ENCODE measurements around the gene MMP19.
"Not testable (repeated sequence)": the region's sequence is repeated elsewhere in the genome, so short reads cannot be mapped to it uniquely, and the experiment has no call there.

MMP19 gene

GRCh38 chr12:55842681-55843429 is at the start of gene MMP19:
MMP19 (minus strand) TSS chr12:55842936; CDS start chr12:55842830, 106 bp downstream.
- no peaks in the 10 kb centered on the region for H3K9me3 ChIP-seq (ENCODE audit: insufficient read depth, low read depth, low read length)
- H3K27me3 ChIP-seq (ENCODE audit: insufficient read depth, low read length): no peaks in the 10 kb centered on the region
- H3K4me1 ChIP-seq (ENCODE audit: insufficient read depth, low read length): peaks cover 8% of the 10 kb centered on the region; the same call in 1 of the 2 replicates
- H3K27ac ChIP-seq (ENCODE audit: low read length): no peak within 1 kb of the TSS
- peak within 1 kb of the TSS; percentile 29; the same call in 1 of the 2 replicates for H3K9ac ChIP-seq (ENCODE audit: low read depth, low read length)
- no peaks in the 10 kb centered on the region for H3K36me3 ChIP-seq (ENCODE audit: insufficient read depth, low read depth, low read length)
- peak within 1 kb of the TSS; percentile 46; the same call in 1 of the 2 replicates for H3K4me3 ChIP-seq (ENCODE audit: low read length)

DNA sequence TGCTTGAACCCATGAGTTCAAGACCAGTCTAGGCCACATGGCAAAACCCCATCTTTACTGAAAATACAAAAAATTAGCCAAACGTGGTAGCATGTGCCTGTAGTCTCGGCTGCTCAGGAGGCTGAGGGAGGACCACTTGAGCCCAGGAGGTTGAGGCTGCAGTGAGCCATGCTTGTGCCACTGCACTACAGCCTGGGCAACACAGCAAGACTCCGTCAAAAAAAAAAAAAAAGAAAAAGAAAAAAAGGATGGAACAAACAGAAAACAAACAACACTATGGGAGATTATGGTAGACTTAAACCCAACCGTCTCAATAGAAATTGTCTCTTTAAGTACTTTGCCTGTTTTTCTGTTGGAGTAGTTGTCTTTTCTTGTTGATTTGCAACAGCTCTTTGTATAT is 48.6 kb upstream of the MMP19 start:
- Histone ChIP-seq H3K9ac (ENCODE audit: low read depth, low read length) (no peak overlapping the region), H3K27ac (ENCODE audit: low read length) (no peak overlapping the region)

GRCh38 chr12:55885113-55885512 is 42.4 kb upstream of the MMP19 start:
- Histone ChIP-seq H3K36me3 (ENCODE audit: insufficient read depth, low read depth, low read length) (no peaks in the 10 kb centered on the region), H3K4me1 (ENCODE audit: insufficient read depth, low read length) (no peaks in the 10 kb centered on the region), H3K27me3 (ENCODE audit: insufficient read depth, low read length) (no peaks in the 10 kb centered on the region), H3K4me3 (ENCODE audit: low read length) (no peak overlapping the region), H3K9me3 (ENCODE audit: insufficient read depth, low read depth, low read length) (no peaks in the 10 kb centered on the region), H3K27ac (ENCODE audit: low read length) (no peak overlapping the region), H3K9ac (ENCODE audit: low read depth, low read length) (no peak overlapping the region)

More for the DNA sequence above, 48.6 kb upstream of the MMP19 start:
- Histone ChIP-seq H3K4me3 (ENCODE audit: low read length) (no peak overlapping the region), H3K27me3 (ENCODE audit: insufficient read depth, low read length) (no peaks in the 10 kb centered on the region), H3K36me3 (ENCODE audit: insufficient read depth, low read depth, low read length) (no peaks in the 10 kb centered on the region), H3K9me3 (ENCODE audit: insufficient read depth, low read depth, low read length) (no peaks in the 10 kb centered on the region), H3K4me1 (ENCODE audit: insufficient read depth, low read length) (no peaks in the 10 kb centered on the region)

- Histone ChIP-seq H3K36me3 (ENCODE audit: insufficient read depth, low read depth, low read length) (no peaks in the 10 kb centered on the region), H3K27ac (ENCODE audit: low read length) (no peak overlapping the region), H3K9me3 (ENCODE audit: insufficient read depth, low read depth, low read length) (peaks cover 7% of the 10 kb centered on the region), H3K4me3 (ENCODE audit: low read length) (no peak overlapping the region), H3K4me1 (ENCODE audit: insufficient read depth, low read length) (peaks cover 12% of the 10 kb centered on the region; the same call in 1 of the 2 replicates), H3K27me3 (ENCODE audit: insufficient read depth, low read length) (no peaks in the 10 kb centered on the region), H3K9ac (ENCODE audit: low read depth, low read length) (no peak overlapping the region)
These were observed 35.1 kb upstream of the MMP19 start for GRCh38 chr12:55877824-55878223.

- Histone ChIP-seq H3K27me3 (ENCODE audit: insufficient read depth, low read length) (no peaks in the 10 kb centered on the region), H3K36me3 (ENCODE audit: insufficient read depth, low read depth, low read length) (no peaks in the 10 kb centered on the region), H3K9ac (ENCODE audit: low read depth, low read length) (no peak overlapping the region), H3K4me3 (ENCODE audit: low read length) (no peak overlapping the region), H3K9me3 (ENCODE audit: insufficient read depth, low read depth, low read length) (peaks cover 7% of the 10 kb centered on the region), H3K4me1 (ENCODE audit: insufficient read depth, low read length) (peaks cover 12% of the 10 kb centered on the region; the same call in 1 of the 2 replicates), H3K27ac (ENCODE audit: low read length) (no peak overlapping the region)
These were observed 33.1 kb upstream of the MMP19 start for GRCh38 chr12:55875704-55876467.

DNA sequence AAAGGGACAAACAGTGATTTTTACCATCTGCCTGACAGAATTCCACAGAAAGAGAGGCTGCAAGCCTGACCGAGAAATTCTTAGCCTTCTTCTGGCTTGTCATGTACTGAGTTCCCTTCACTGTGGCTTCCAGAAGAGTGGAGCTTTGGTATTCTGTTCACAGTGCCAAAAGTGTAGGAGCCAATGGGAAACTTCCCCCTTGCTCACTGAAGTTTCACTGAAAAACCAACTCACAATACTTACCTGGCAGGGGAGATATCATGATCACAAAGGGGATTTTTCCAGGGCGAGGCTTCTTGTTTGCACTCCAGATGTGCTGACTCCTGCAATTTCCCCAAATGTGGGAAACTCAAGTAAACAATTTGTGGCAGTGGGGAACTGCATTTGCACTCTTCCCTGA is 31.7 kb upstream of the MMP19 start:
- Histone ChIP-seq H3K4me1 (ENCODE audit: insufficient read depth, low read length) (peaks cover 12% of the 10 kb centered on the region; the same call in 1 of the 2 replicates), H3K36me3 (ENCODE audit: insufficient read depth, low read depth, low read length) (no peaks in the 10 kb centered on the region), H3K9ac (ENCODE audit: low read depth, low read length) (no peak overlapping the region), H3K9me3 (ENCODE audit: insufficient read depth, low read depth, low read length) (peaks cover 7% of the 10 kb centered on the region), H3K27me3 (ENCODE audit: insufficient read depth, low read length) (no peaks in the 10 kb centered on the region), H3K4me3 (ENCODE audit: low read length) (no peak overlapping the region), H3K27ac (ENCODE audit: low read length) (no peak overlapping the region)

GRCh38 chr12:55866454-55867004 is 23.8 kb upstream of the MMP19 start:
- not testable (repeated sequence) for H3K27me3 ChIP-seq (ENCODE audit: insufficient read depth, low read length); H3K36me3 ChIP-seq (ENCODE audit: insufficient read depth, low read depth, low read length); H3K9ac ChIP-seq (ENCODE audit: low read depth, low read length); H3K4me3 ChIP-seq (ENCODE audit: low read length); H3K4me1 ChIP-seq (ENCODE audit: insufficient read depth, low read length); H3K27ac ChIP-seq (ENCODE audit: low read length); H3K9me3 ChIP-seq (ENCODE audit: insufficient read depth, low read depth, low read length)

- H3K4me3 ChIP-seq (ENCODE audit: low read length): no peak overlapping the region
- no peak overlapping the region for H3K27ac ChIP-seq (ENCODE audit: low read length)
- H3K27me3 ChIP-seq (ENCODE audit: insufficient read depth, low read length): no peaks in the 10 kb centered on the region
- no peaks in the 10 kb centered on the region for H3K4me1 ChIP-seq (ENCODE audit: insufficient read depth, low read length)
- H3K9me3 ChIP-seq (ENCODE audit: insufficient read depth, low read depth, low read length): 0 out of 2 replicates have a peak, but pooled peaks cover 4% of the 10 kb centered on the region
- no peaks in the 10 kb centered on the region for H3K36me3 ChIP-seq (ENCODE audit: insufficient read depth, low read depth, low read length)
- no peak overlapping the region for H3K9ac ChIP-seq (ENCODE audit: low read depth, low read length)
These were observed 22.6 kb upstream of the MMP19 start for GRCh38 chr12:55865327-55865726.

GRCh38 chr12:55862931-55863330 is 20.2 kb upstream of the MMP19 start:
- H3K27ac ChIP-seq (ENCODE audit: low read length); H3K36me3 ChIP-seq (ENCODE audit: insufficient read depth, low read depth, low read length); H3K9ac ChIP-seq (ENCODE audit: low read depth, low read length); H3K27me3 ChIP-seq (ENCODE audit: insufficient read depth, low read length); H3K4me1 ChIP-seq (ENCODE audit: insufficient read depth, low read length); H3K9me3 ChIP-seq (ENCODE audit: insufficient read depth, low read depth, low read length); H3K4me3 ChIP-seq (ENCODE audit: low read length): not testable (repeated sequence)

DNA sequence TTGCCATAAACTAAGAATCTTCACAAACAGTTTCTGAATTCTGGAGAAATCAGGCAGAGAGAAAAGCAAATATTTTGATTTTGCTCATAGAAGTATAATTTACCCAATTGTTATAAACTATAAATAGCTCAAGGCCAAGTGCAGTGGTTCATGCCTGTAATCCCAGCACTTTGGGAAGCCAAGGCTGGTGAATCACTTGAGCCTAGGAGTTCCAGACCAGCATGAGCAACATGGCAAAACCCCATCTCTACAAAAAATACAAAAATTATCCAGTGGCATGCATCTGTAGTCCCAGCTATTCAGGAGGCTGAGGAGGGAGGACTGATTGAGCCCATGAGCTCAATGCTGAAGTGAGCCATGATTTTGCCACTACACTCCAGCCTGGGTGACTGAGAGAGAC is 19.6 kb upstream of the MMP19 start:
- 0 out of 2 replicates have a peak, but pooled peaks cover 4% of the 10 kb centered on the region for H3K9me3 ChIP-seq (ENCODE audit: insufficient read depth, low read depth, low read length)
- H3K27me3 ChIP-seq (ENCODE audit: insufficient read depth, low read length): no peaks in the 10 kb centered on the region
- no peaks in the 10 kb centered on the region for H3K36me3 ChIP-seq (ENCODE audit: insufficient read depth, low read depth, low read length)
- H3K4me3 ChIP-seq (ENCODE audit: low read length): no peak overlapping the region
- no peaks in the 10 kb centered on the region for H3K4me1 ChIP-seq (ENCODE audit: insufficient read depth, low read length)
- H3K9ac ChIP-seq (ENCODE audit: low read depth, low read length): no peak overlapping the region
- no peak overlapping the region for H3K27ac ChIP-seq (ENCODE audit: low read length)

GRCh38 chr12:55861871-55862270 is 19.1 kb upstream of the MMP19 start:
- H3K4me1 ChIP-seq (ENCODE audit: insufficient read depth, low read length): no peaks in the 10 kb centered on the region
- no peak overlapping the region for H3K9ac ChIP-seq (ENCODE audit: low read depth, low read length)
- H3K9me3 ChIP-seq (ENCODE audit: insufficient read depth, low read depth, low read length): 0 out of 2 replicates have a peak, but pooled peaks cover 4% of the 10 kb centered on the region
- H3K4me3 ChIP-seq (ENCODE audit: low read length): no peak overlapping the region
- H3K36me3 ChIP-seq (ENCODE audit: insufficient read depth, low read depth, low read length): no peaks in the 10 kb centered on the region
- H3K27ac ChIP-seq (ENCODE audit: low read length): no peak overlapping the region
- no peaks in the 10 kb centered on the region for H3K27me3 ChIP-seq (ENCODE audit: insufficient read depth, low read length)

Data from iPS-20b (cell line).